Measurements from ENCODE around the gene MRPL34. TPM values are rescaled to one million over a fixed set of nuclear protein-coding genes. Genes with fewer than 3 reads are reported as not detected.
A peak's percentile ranks its signal among the peaks of the same experiment; 100 is the strongest.
"Not testable (repeated sequence)": the region's sequence is repeated elsewhere in the genome, so short reads cannot be mapped to it uniquely, and the experiment has no call there.

Gene MRPL34
- total RNA-seq, 4 donors from 2014 or later, result 95.8 to 311 (median 149) TPM

- Histone ChIP-seq H3K4me3 (replicated peaks in 1 of 3) (no peak overlapping the region), H3K36me3 (peaks cover under 1 to 4% of the 10 kb centered on the region in 2 donors), H3K9me3 (no peaks in the 10 kb centered on the region), H3K4me1 (peaks cover 5% of the 10 kb centered on the region in 2 donors), H3K27me3 (no peaks in the 10 kb centered on the region), H3K27ac (no peak overlapping the region)
- DNase-seq, result no peak
- TF ChIP-seq POLR2A (IDR thresholded peaks at IDR 0.05) (no peak), CTCF (IDR thresholded peaks at IDR 0.05) (no peak)
- intact Hi-C loops (cut with DNase I), result loop anchor here (10.0 kb wide), 1 partner anchor 51 kb away; the partner anchor contains the start of gene USE1
- 84 to 85% methylated on average over 7 of the region's 7 CpGs for WGBS, 2 donors
These were observed 39.6 kb upstream of the MRPL34 start for GRCh38 chr19:17266026-17266425.

GRCh38 chr19:17266589-17266974 is 39.1 kb upstream of the MRPL34 start:
- intact Hi-C loops (cut with DNase I), result loop anchor here (10.0 kb wide), 1 partner anchor 52 kb away; the partner anchor contains the start of gene USE1
- Histone ChIP-seq H3K27me3 (no peaks in the 10 kb centered on the region), H3K36me3 (peaks cover 6 to 9% of the 10 kb centered on the region in 2 donors), H3K4me1 (peaks cover 5% of the 10 kb centered on the region in 2 donors), H3K27ac (peak overlapping the region in 1 of 3 donors; percentile 13), H3K9me3 (no peaks in the 10 kb centered on the region), H3K4me3 (replicated peaks in 1 of 3) (no peak overlapping the region)
- TF ChIP-seq POLR2A (IDR thresholded peaks at IDR 0.05), result no peak
- TF ChIP-seq CTCF (IDR thresholded peaks at IDR 0.05), result no peak
- 62 to 72% methylated on average over 12 of the region's 12 CpGs for WGBS, 2 donors
- peak in 1 of 2 donors; percentile 18 for DNase-seq

DNA sequence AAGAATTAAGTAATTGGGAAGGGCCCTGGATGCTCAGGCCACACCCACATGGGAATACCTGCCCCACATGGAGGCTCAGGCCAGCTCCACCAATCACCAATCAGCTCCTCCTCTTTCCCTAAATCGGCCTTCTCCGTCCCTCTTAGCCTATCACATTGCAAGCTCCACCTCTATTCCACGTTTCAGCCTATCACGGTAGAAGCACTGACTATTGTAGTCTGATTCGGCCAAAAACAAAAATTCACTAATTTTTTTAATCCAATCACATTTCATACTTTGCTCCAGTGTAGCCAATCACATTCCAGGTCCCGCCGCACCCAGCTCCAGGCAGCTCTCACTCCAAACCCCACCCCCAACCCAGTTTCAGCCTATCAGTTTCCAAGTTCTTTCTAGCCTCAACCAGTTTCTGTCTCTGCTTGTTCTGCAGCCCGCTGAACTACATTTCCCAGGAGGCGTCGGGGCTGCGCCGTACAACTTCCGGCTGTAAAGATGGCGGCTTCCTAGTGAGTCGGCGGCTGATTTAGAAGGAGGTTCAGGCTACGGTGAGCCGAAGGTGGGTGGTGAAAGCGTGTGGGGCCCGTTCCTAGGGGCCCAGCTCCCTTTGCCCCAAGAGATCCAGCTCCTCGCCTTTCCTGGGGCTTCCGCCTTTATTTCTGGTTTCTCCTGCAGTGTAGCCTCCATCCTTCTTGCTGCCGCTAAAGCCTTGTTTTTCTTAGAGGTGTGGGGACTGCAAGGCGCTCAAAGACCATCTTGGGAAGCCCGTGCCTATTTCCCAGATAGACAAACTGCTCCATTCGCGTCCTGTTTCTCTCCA is 38.5 kb upstream of the MRPL34 start, which contains the start of gene BABAM1:
Gene BABAM1, plus strand, starts transcription at position 469 of the 814 bp plus-strand sequence. CDS start 1,364 bp downstream, outside the sequence.
- WGBS, 2 donors, result 0% methylated on average over 22 to 27 of the region's 27 CpGs
- Histone ChIP-seq H3K27me3 (no peaks in the 10 kb centered on the region), H3K36me3 (peaks cover 12 to 15% of the 10 kb centered on the region in 2 donors), H3K27ac (peak within 1 kb of the TSS in 2 of 3 donors; percentile 13 to 57), H3K4me1 (peaks cover 5% of the 10 kb centered on the region in 2 donors), H3K4me3 (replicated peaks in 1 of 3) (peak within 1 kb of the TSS; percentile 40 to 46 (median 46)), H3K9me3 (no peaks in the 10 kb centered on the region)
- DNase-seq, result peak; percentile 96 to 97
- intact Hi-C loops (cut with DNase I), result loop anchor here (10.0 kb wide), 1 partner anchor 52 kb away; the partner anchor contains the start of gene USE1
- TF ChIP-seq POLR2A (IDR thresholded peaks at IDR 0.05) (peak in 1 of 2 donors; percentile 41), CTCF (IDR thresholded peaks at IDR 0.05) (no peak)

DNA sequence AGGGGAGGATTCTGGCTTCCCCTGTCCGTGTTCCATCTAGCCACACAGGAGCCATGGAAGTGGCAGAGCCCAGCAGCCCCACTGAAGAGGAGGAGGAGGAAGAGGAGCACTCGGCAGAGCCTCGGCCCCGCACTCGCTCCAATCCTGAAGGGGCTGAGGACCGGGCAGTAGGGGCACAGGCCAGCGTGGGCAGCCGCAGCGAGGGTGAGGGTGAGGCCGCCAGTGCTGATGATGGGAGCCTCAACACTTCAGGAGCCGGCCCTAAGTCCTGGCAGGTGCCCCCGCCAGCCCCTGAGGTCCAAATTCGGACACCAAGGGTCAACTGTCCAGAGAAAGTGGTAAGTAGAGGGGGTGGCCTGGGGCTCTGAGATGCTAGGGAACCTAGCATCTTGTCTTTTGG is 36.9 kb upstream of the MRPL34 start:
- no peak for DNase-seq
- intact Hi-C loops (cut with DNase I), result loop anchor here (10.0 kb wide), 1 partner anchor 54 kb away; the partner anchor contains the start of gene USE1
- Histone ChIP-seq H3K36me3 (peaks cover 16 to 19% of the 10 kb centered on the region in 2 donors), H3K9me3 (no peaks in the 10 kb centered on the region), H3K27ac (no peak overlapping the region), H3K4me3 (replicated peaks in 1 of 3) (no peak overlapping the region), H3K27me3 (no peaks in the 10 kb centered on the region), H3K4me1 (peaks cover 5% of the 10 kb centered on the region in 2 donors)
- WGBS, 2 donors, result 87 to 97% methylated on average over 4 to 13 of the region's 13 CpGs
- no peak for TF ChIP-seq POLR2A (IDR thresholded peaks at IDR 0.05)
- TF ChIP-seq CTCF (IDR thresholded peaks at IDR 0.05), result no peak

GRCh38 chr19:17274892-17275291 is 30.8 kb upstream of the MRPL34 start:
- H3K27ac ChIP-seq; H3K27me3 ChIP-seq; DNase-seq; H3K4me1 ChIP-seq; H3K9me3 ChIP-seq; intact Hi-C loops (cut with DNase I); H3K4me3 ChIP-seq (replicated peaks in 1 of 3): not testable (repeated sequence)
- 98 to 99% methylated on average over 3 of the region's 3 CpGs for WGBS, 2 donors
- peaks cover 35 to 55% of the 10 kb centered on the region in 2 donors for H3K36me3 ChIP-seq
